Progenitor cell of endocrine pancreas (in vitro differentiated cells): ENCODE data around the gene CTU2. TPM values are rescaled to one million over a fixed set of nuclear protein-coding genes. Genes with fewer than 3 reads are reported as not detected.

Experiments
- DNase-seq: peaks from one replicate; pipeline ENCODE4 v3.0.0; 2021; ENCODE audit warnings: low spot score; ENCODE audit not compliant: unreplicated experiment
- H3K27ac Mint-ChIP-seq: 2 replicates; pipeline ENCODE4 v1.8.0; 2021; ENCODE audit warnings: mild to moderate bottlenecking, moderate library complexity, mixed read lengths
- H3K27me3 Mint-ChIP-seq: 2 replicates; pipeline ENCODE4 v1.8.0; 2021; ENCODE audit warnings: mixed read lengths
- H3K36me3 Mint-ChIP-seq: 2 replicates; pipeline ENCODE4 v1.8.0; 2022; ENCODE audit warnings: mixed read lengths; ENCODE audit not compliant: insufficient read depth
- H3K4me1 Mint-ChIP-seq: 2 replicates; pipeline ENCODE4 v1.8.0; 2021; ENCODE audit warnings: low read depth, mixed read lengths
- H3K4me3 Mint-ChIP-seq: 2 replicates; pipeline ENCODE4 v1.8.0; 2021; ENCODE audit warnings: low read depth, mild to moderate bottlenecking, moderate library complexity, mixed read lengths
- H3K9me3 Mint-ChIP-seq: 2 replicates; pipeline ENCODE4 v1.8.0; 2021; ENCODE audit warnings: low read depth, mixed read lengths
- total RNA-seq: library from RNA; stranded (reverse); gene quantifications from 2 replicates; pipeline ENCODE4 v1.2.1, GENCODE V29; 2021
- TF ChIP-seq, protein P1 (sequence below): fragments of 200-600 bp; sonication (generic); IDR thresholded peaks from one replicate; pipeline ENCODE4 v1.5.0; 2021; ENCODE audit warnings: antibody characterized with exemption, mild to moderate bottlenecking; ENCODE audit not compliant: unreplicated experiment

Gene CTU2
- total RNA-seq, 1 donor from 2014 or later, result 17.2 TPM

- Mint-ChIP-seq H3K27me3 (peaks cover 3% of the 10 kb centered on the region), H3K4me3 (no peak overlapping the region), H3K27ac (no peak overlapping the region), H3K4me1 (no peaks in the 10 kb centered on the region), H3K36me3 (no peaks in the 10 kb centered on the region), H3K9me3 (no peaks in the 10 kb centered on the region)
- TF ChIP-seq, protein P1, sequence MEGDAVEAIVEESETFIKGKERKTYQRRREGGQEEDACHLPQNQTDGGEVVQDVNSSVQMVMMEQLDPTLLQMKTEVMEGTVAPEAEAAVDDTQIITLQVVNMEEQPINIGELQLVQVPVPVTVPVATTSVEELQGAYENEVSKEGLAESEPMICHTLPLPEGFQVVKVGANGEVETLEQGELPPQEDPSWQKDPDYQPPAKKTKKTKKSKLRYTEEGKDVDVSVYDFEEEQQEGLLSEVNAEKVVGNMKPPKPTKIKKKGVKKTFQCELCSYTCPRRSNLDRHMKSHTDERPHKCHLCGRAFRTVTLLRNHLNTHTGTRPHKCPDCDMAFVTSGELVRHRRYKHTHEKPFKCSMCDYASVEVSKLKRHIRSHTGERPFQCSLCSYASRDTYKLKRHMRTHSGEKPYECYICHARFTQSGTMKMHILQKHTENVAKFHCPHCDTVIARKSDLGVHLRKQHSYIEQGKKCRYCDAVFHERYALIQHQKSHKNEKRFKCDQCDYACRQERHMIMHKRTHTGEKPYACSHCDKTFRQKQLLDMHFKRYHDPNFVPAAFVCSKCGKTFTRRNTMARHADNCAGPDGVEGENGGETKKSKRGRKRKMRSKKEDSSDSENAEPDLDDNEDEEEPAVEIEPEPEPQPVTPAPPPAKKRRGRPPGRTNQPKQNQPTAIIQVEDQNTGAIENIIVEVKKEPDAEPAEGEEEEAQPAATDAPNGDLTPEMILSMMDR, result no peak
- no peak for DNase-seq
Observed at GRCh38 chr16:88736088-88736487, 29.8 kb downstream of the CTU2 start.

DNA sequence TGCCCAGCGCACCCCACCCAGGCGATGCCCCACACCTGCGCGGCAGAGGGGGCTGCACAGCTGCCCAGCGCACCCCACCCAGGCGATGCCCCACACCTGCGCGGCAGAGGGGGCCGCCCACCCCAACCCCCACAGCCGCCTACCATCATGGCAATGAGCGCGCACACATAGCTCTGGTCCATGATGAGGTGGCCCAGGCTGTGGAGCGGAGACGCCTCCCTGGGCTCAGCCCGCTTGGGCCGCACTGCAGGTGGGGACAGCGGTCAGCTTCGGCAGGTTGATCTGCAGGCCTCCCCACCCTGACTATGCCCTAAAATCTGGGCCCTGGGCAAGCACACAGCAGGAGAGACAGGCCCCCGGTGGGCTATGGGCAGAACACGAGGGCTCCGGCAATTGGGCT is 30.2 kb downstream of the CTU2 start:
- Mint-ChIP-seq H3K27ac (no peak overlapping the region), H3K27me3 (peaks cover 3% of the 10 kb centered on the region), H3K36me3 (no peaks in the 10 kb centered on the region), H3K4me3 (no peak overlapping the region), H3K9me3 (no peaks in the 10 kb centered on the region), H3K4me1 (no peaks in the 10 kb centered on the region)
- DNase-seq, result no peak
- TF ChIP-seq, protein P1, result no peak

DNA sequence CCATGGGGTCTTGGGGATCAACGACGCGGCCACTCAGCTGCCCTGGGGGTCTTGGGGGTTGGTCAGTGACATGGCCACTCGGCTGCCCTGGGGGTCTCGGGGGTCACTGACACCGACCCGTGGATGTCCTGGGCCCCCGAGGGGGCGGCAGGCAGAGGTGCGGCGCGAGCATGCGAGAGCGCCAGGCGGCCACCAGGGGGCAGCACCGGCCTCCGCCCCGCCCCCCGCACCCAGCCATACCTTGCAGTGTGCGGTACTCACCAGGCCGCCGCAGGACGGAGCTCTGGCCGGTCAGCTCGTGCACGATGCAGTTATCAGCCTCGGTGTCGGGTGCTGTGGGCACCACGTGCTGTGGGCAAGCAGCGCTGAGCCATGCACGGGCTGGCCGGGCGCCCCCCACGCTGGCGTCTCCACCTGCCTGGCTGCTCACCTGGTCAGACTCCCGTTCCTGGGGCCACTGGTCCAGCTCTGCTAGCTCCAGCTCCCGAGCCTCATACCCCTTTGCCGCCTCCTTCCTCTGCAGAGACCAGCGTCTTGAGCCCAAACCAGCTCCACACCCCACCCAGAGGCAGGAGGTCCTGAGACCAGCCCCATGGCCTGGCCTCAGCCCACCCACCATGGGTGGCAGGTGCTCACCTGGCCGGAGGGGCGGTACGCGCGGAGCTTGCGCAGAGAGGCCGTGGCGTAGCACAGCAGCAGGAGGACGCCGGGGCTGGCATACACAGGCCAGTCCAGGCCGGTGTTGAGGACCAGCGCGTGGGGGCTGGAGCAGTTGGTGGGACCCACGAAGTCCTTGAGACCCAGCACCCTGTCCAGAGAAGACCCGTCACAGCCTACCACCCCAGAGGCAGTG is 31.2 kb downstream of the CTU2 start:
- DNase-seq, result peak; percentile 70
- no peaks in the 10 kb centered on the region for H3K36me3 Mint-ChIP-seq
- H3K9me3 Mint-ChIP-seq, result no peaks in the 10 kb centered on the region
- no peaks in the 10 kb centered on the region for H3K4me1 Mint-ChIP-seq
- TF ChIP-seq, protein P1, result peak; percentile 100
- H3K27ac Mint-ChIP-seq, result no peak overlapping the region
- no peak overlapping the region for H3K4me3 Mint-ChIP-seq
- peaks cover 3% of the 10 kb centered on the region for H3K27me3 Mint-ChIP-seq

DNA sequence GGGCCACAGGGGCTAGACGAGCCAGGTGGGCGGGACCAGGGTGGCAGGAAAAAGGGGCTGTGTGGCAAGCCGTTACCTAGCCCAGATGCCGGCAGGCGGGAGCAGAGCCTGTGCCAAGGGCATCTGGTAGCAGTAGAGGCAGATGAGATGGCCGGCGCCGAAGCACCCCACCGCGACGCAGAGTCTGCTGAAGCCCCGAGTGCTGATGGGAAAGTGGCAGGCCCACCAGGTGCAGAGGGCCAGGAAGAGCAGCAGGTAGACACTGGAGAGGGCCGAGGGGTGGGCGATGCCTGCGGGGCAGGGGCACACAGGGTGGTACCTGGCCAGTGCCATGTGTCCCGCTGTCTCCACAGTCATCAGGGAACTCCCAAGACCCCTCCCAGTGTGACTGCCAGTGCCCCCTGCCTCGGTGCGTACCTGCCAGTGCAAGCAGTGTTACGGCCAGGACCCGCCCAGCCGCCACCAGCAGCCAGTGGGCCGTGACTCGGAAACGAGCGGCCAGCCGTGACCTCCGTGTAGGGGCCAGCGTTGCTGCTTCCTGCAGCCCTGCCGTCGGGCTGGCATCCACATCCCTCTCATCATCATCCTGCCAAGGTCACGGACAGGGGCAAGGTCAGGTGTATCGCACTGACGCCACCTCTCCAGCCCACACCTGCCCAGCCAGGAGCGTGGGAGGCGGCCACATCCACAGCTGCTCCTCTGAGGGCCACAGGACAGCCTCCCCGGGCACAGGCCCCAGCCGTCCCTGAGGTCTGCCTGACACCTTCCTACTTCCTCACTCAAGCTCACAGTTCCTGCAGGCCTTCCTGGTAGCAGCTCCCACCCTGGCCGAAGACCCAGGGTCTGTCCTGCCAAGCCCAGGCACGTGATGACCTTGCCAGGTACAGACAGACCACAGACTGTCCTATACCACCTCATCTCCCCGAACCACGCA is 32.1 kb downstream of the CTU2 start:
- H3K27me3 Mint-ChIP-seq, result peaks cover 3% of the 10 kb centered on the region
- DNase-seq, result no peak
- no peak overlapping the region for H3K27ac Mint-ChIP-seq
- H3K4me3 Mint-ChIP-seq, result no peak overlapping the region
- TF ChIP-seq, protein P1, result no peak
- H3K9me3 Mint-ChIP-seq, result no peaks in the 10 kb centered on the region
- H3K4me1 Mint-ChIP-seq, result no peaks in the 10 kb centered on the region
- no peaks in the 10 kb centered on the region for H3K36me3 Mint-ChIP-seq
